Stimulated activated CD8-positive, alpha-beta memory T cell treated with anti-CD3 and anti-CD28 coated beads, Interleukin-12 subunit alpha, Interleukin-12 subunit beta, amount 100 ng/mL, for 4 hours (primary cell): Measurements from ENCODE around the gene TMC1.
A peak's percentile ranks its signal among the peaks of the same experiment; 100 is the strongest.
"Not testable (repeated sequence)": the region's sequence is repeated elsewhere in the genome, so short reads cannot be mapped to it uniquely, and the experiment has no call there.

Experiments
- DNase-seq: peaks from one replicate; pipeline ENCODE4 v3.0.0-alpha.2; 2020; ENCODE audit warnings: low read depth

The TMC1 gene

GRCh38 chr9:72521416-72521815 is at the start of gene TMC1:
TSS of gene TMC1 (plus strand) at chr9:72521608. CDS start at chr9:72648649, 127,041 bp downstream.
- DNase-seq, result not testable (repeated sequence)

- no peak for DNase-seq
Measured at GRCh38 chr9:72473474-72474261, 47.7 kb upstream of the TMC1 start.

GRCh38 chr9:72474676-72475075 is 46.7 kb upstream of the TMC1 start:
- DNase-seq, result no peak

- no peak for DNase-seq
Measured at GRCh38 chr9:72476100-72476499, 45.3 kb upstream of the TMC1 start.

DNA sequence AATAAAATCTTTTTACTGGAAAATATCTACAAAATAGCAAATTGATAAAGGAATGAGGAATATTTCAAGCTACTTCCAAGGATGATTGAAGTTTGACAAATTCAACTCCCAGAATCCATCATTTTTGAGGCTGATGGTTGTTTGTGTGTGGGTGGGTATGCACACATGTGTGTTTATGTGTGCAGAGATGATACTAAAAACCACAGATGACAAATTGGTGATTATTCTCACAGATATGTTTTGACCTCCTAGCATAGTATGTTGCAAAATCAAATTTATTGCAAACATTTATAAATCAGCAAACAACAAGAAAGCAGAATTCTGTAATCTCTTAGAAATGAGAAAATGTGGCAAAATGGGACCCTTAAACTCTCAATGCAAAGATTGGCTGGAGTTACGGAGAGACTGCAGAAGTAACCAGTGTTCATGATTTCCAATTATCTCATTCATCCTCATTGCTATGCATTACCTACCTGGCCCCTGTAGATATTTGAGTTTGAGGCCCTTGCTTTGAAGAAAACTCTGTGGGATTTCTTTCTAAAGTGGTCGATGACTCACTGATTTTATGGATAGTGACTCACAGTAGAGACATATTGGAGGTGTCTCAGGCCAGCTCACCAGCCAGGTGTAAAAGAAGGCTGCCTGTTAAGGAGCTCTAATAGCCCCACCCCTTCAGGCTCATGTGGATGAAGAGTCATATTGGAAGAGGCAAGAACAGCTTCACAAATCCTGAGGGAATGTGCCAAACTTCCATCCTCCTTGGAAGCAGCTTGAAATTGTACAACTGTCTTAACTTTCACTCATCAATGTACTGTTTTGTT is 44.6 kb upstream of the TMC1 start:
- peak; percentile 1 for DNase-seq

DNA sequence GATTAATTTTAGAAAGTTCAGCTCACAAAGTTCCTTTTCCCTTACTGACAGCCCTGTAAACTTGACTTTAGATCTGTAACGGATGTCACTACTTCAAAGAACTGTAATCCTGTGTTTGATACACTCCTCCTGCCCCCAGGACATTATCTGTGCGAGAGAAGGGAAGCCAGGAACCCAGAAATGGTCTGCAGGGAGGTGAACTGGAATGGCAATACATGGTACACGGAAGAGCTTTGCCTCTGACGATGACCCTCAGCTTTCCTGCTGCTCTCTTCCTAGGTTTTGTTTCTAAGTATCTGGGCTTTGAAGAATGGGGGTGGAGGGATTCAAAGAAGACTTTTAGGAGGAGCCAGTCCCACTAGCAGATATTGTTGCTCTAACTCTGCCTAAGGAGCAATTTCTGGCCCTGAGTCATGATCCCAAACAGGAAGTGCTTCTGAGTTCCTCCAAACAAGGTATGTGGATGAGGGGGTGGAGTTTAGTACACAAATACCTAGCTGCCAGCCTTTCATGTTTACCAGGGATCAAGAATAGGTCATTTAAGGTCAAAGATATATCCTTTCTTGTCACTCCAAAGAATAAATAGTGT is 43.4 kb upstream of the TMC1 start:
- DNase-seq, result no peak

DNA sequence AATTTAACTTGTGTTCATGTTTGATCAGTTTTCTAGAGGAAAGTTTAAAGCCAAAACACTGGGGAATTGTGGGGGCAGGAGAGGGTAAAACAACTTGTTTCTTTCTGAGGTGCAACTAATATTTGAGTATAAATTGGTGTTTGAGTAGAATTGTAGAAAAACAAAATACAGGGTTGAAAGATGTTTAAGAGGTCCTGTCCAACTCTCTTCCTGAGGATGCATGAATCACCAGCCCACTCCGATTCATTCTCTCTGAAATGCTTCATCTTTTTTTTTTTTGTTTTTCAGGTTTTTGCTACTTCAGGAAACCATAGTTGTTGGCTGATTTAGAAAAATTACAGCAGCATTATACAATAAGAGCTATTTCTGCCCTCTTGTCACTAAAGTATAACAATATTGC is 42.4 kb upstream of the TMC1 start:
- no peak for DNase-seq

DNA sequence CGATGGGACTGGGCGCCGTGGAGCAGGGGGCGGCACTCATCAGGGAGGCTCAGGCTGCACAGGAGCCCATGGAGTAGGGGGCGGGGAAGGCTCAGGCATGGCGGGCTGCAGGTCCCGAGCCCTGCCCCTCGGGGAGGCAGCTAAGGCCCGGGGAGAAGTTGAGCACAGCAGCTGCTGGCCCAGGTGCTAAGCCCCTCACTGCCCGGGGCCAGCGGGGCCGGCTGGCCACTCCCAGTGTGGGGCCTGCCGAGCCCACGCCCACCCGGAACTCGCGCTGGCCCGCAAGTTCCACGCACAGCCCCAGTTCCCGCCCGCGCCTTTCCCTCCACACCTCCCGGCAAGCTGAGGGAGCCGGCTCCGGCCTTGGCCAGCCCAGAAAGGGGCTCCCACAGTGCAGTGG is 41.1 kb upstream of the TMC1 start:
- DNase-seq, result not testable (repeated sequence)

- DNase-seq, result no peak
Measured at GRCh38 chr9:72480921-72481320, 40.5 kb upstream of the TMC1 start.

DNA sequence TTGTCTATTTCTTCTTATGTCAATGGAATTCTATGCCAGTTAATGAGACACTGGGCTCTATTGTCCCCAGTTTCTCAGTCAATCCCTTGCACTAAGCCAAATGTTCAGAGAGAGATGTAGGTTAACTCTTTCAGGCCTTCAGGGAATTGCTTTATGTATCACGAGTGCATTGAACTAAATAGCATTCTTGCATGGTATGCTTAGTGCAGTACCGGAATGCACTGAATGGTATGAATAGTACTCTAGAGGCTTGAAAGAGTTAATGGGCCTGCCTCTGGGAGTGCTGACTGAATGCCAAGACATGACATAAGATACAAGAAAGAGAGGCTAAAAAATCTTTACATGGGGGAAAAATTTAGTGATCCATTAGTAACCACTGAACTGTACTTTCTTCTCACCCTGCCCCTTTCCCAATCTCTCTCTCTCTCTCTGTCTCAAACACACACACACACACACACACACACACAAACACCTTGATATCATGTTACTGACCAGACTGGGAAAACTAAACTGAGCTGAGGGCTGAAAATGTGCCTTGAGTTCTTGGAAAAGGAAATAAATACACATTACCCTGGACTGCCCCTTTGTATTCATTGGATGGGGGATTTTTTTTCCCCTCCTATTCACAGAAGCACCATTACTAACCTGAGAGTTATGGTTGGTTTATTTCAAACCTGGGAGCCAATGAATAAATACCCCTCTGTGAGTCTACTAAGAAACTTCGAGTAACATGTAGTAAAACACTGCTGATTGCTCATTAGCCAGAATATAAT is 35.4 kb upstream of the TMC1 start:
- DNase-seq, result no peak

DNA sequence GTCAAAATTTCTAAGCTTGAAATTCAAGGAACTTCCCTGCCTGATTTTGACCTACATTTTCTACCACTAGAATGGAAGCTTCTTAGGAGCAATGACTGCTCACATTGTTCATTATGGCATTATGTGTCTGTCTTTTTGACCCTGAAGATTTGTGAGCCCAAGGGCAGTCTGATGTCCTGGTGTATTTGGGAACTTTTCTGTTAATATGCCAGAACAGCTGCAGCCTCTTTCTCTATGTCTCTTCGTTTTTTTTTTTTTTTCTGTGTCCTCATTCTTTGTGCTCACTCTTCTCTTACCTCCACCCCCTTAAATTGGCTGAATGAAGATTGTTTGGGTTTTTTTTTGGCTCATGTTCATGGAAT is 34.8 kb upstream of the TMC1 start:
- no peak for DNase-seq

DNA sequence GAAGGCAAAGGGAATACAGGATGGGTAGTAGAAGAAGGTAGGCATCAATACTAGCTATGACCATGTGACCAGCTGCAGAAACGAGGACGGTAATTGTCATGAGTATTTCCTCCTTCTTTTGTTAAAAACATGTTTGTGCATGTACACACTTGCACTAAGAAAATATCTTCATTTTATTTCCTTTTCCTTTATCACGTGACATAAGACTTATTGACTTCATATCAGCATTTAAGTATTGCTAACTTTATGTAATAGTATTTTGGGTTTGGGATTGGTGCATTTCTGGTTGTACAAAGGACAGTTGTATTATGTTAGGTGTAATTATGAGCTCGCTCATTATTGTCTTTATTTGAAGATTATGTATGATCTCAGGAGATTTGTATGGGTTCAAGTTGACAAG is 33.7 kb upstream of the TMC1 start:
- not testable (repeated sequence) for DNase-seq

DNA sequence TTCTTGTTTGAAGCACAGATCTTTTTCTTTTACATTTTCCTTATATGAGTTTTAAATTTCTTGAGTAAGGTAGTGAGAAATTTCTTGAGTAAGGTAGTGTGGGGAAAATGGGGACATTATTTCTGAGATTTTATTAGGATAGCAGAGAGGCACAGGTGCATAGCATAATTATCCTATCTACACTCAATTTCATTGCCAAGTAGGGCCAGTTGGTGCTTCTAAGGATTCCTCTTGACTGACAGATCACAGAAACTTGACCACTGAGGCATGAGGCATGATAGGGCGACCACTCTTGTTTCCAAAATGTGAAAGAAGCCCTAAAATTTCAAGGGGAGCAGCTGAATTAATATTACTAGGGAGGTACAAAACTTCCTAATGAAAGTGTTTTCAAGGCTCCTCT is 31.4 kb upstream of the TMC1 start:
- DNase-seq, result no peak

DNA sequence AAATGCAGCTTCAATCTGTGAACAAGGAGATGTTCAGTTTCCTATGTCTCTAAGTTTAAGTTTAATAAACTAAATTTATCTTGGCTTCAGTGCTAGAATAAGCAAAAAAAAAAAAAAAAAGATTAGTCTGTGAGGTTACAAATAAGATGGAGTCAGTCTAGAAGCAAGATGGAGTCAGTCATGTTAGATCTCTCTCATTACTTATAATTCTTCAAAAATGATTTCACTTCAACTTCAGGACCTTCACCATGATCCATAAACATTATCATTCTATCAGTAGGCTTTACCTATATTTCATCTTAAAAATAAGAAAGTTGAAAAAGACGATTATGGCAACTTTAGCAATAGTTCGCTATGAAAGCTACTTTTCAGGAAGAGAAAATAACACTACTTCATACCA is 30.2 kb upstream of the TMC1 start:
- no peak for DNase-seq

- no peak for DNase-seq
Measured at GRCh38 chr9:72494051-72494450, 27.4 kb upstream of the TMC1 start.

DNA sequence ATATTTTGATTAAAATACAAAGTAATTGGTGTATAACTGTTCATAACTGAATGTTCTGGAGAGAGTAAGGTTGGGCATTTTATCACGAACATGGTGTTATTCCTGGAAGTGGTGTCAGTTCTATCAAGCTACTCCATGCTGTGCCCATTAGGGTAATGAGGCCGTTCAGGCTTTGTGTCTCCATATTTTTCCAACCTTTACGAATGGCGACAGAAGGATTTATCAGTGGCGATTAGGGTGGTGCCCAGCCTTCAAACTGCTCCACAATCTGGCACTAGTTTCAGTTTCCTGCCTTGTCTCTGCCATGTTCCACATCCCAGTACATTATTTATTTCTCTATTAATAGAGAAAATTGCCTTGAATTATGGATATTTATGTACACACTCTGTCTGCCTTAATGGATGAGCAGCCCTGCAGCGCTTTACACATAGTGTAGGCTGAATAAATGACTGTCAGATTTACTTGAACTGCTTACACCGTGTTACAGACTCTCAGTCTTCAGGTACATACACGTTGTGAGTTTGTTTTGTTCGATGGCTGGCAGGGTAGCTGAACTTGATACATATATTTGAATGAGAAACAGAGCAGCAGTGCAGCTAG is 23.9 kb upstream of the TMC1 start:
- DNase-seq, result no peak

- no peak for DNase-seq
Measured at GRCh38 chr9:72506615-72507014, 14.8 kb upstream of the TMC1 start.

- DNase-seq, result no peak
Measured at GRCh38 chr9:72509053-72509452, 12.4 kb upstream of the TMC1 start.

DNA sequence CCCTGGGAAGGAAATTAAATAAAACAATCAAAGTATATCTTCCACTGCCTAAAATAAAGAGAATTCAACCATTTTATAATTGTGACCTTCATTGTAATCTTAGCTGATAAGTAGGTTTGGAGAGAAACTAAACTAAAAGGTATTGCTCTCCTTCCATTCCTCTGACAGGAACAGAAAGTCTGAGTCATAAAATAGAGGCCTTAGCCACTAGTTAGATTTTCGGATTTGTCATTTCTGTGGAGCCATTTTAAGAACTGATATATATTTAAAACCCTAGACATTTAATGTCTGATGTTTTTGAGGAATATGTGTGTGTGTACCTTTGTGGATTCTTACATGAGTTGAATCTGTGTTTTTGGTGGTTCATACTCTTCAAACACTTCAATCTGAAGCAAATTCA is 11.8 kb upstream of the TMC1 start:
- DNase-seq, result no peak

DNA sequence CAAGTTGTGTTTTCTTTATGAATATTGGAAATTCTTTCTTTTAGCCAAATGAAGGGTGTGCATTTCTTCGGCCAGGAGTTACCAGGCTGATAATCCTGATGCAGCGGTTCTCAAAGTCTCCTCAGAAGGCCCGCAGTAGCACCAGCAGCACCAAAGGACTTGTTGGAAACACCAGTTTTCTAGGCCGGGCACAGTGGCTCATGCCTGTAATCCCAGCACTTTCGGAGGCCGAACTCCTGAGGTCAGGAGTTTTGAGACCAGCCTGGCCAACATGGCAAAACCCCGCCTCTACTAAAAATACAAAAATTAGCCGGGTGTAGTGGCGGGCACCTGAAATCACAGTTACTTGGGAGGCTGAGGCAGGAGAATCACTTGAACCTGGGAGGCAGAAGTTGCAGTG is 397 bp upstream of the TMC1 start:
- not testable (repeated sequence) for DNase-seq

GRCh38 chr9:72524820-72525540 is 3.6 kb downstream of the TMC1 start:
- DNase-seq, result no peak
